GM21576 (cell line): ENCODE measurements around the gene ESD.
"Not testable (repeated sequence)": the region's sequence is repeated elsewhere in the genome, so short reads cannot be mapped to it uniquely, and the experiment has no call there.

Experiments
- ATAC-seq: cut with Tn5 transposase; IDR thresholded peaks from one replicate; pipeline ENCODE4 v1.9.1; 2021; ENCODE audit warnings: mild to moderate bottlenecking, moderate library complexity; ENCODE audit not compliant: unreplicated experiment

The ESD gene

GRCh38 chr13:46795321-46795720 is 1.6 kb downstream of the ESD start:
- no peak for ATAC-seq

DNA sequence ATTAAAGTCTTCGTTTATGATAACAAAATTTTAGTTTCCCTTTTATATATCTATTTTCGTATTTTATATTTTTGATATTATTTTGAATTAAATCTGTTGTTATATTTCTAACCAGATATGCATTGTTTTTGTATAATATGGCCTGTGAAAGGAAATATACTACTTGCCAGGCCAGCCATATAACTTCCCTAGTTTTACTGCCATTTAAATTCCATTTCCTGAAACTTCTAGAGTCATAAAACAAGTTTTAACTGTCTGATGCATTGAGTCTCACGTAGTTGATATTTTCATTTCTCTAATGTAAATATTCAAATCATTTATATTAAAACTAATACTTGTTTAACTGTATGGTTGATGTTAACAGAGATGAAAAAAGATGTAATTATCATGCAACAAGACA is 13.5 kb downstream of the ESD start:
- ATAC-seq = no peak

- ATAC-seq = no peak
These were observed 14.3 kb downstream of the ESD start for GRCh38 chr13:46782691-46783090.

DNA sequence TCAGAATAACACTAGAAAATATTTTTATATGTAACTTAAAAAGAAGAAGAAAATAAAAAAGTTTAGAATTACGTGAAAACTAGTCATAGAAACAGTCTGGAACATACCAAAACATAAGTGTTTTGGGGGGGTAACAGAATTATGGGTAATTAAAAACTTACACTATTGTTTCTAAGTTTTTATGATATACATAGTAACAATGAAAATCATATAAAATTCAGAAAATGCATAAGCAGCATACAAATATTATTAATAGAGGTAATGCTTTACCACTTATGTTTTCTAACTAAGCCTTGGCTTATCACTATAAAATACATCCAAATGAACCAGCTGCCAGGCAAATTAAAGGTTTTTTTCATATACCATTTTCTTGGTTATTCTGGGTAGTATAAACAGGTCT is 14.9 kb downstream of the ESD start:
- ATAC-seq = no peak

GRCh38 chr13:46778890-46779289 is 18.1 kb downstream of the ESD start:
- ATAC-seq = no peak

- no peak for ATAC-seq
These were observed 18.9 kb downstream of the ESD start for GRCh38 chr13:46778095-46778494.

DNA sequence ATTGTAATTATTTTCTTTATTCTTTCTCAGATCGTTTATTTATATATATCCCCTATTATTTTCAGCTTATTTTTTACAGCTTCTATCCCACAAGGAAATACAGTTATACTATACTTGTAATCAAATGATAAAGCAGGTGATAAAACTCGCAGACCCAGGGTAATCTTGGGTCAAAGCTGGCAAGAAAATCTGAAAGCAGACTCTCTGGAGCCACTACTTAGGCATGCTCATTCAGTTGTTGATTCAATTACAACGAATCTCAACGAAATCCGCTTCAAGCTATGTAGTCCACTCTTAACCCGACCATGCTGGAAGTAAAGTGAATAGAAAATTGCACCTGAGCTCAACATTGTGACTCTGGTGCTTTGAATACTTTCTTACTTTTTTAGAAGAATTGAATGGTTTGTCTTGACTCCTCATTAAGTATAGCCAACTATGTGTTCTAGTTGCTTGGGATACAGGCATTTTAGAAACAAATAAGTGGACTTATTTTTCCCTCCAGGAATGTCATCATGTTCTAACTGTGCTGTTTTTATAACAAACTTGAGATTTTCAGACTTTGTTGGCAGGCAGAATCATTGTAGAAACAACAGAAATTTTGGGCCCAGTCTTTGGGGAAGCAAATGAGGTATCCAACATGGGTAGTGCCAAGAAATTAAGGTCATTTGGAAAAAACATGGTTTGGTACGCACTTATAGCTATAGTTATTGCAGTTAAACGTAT is 21.4 kb downstream of the ESD start:
- ATAC-seq = no peak

- no peak for ATAC-seq
These were observed 23.4 kb downstream of the ESD start for GRCh38 chr13:46773541-46773940.

- ATAC-seq = no peak
These were observed 25.3 kb downstream of the ESD start for GRCh38 chr13:46771693-46772092.

DNA sequence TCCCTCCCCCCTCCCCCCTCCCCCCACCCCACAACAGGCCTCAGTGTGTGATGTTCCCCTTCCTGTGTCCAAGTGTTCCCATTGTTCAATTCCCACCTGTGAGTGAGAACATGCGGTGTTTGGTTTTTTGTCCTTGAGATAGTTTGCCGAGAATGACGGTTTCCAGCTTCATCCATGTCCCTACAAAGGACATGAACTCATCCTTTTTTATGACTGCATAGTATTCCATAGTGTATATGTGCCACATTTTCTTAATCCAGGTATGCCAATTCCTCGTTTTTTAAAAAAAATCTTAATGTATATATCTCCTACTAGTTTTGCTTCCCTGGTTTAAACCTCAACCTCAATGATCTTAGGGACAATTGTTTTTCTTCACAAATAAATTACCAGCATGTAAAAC is 27.0 kb downstream of the ESD start:
- ATAC-seq = not testable (repeated sequence)

DNA sequence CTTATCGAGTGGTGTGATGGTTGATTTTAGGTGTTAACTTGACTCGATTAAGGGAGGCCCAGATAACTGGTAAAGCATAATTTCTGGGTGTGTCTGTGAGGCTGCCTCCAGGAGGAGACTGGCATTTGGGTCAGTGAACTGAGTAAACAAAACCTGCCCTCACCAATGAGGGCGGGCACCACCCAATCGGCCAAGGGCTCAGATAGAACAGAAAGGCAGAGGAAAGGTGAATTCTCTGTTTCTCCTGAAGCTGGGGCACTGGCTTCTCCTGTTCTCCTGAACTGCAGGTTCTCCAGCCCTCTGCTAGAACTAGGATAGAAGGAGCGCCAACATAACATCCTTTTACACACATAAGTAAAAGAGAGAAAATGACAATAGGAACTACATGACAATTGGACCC is 35.1 kb downstream of the ESD start:
- no peak for ATAC-seq

- no peak for ATAC-seq
These were observed 35.8 kb downstream of the ESD start for GRCh38 chr13:46761174-46761573.

GRCh38 chr13:46759846-46760245 is 37.1 kb downstream of the ESD start:
- ATAC-seq = no peak

DNA sequence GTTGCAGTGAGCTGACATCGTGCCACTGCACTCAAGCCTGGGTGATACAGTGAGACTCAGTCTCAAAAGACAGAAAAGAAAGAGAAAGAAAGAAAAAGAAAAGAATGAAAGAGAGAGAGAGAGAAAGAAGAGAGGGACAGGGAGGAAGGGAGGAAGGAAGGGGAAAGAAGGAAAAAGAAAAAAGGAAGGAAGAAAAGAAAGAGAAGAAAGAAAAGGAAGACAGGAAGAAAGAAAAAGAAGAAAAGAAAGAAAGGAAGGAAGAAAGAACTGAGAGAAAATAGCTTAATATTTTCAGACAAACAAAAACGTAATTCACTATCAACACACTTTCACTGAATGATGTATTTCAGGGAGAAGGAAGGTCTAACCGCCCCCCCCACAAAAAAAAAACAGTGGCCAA is 39.3 kb downstream of the ESD start:
- no peak for ATAC-seq

DNA sequence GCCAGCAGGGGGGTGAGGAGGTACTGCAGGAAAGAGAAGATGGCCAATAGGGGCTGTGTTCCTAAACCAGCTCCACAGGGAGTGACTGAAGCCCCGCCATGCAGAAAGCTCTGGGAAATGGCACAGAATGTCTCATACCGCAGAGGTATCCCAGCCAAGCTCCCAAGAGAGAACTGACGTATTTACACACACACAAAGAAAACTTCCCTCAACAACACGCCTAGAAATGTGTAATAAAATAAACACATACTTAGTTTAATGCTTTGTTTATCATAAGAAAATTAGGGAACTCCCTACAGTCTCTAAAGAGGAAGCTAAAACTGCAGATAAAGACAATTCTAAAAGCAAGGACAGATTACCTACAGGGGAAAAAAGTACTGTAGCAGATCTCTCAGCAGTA is 40.0 kb downstream of the ESD start:
- no peak for ATAC-seq

- not testable (repeated sequence) for ATAC-seq
These were observed 41.5 kb downstream of the ESD start for GRCh38 chr13:46755508-46755907.

- no peak for ATAC-seq
These were observed 42.1 kb downstream of the ESD start for GRCh38 chr13:46754812-46755211.

DNA sequence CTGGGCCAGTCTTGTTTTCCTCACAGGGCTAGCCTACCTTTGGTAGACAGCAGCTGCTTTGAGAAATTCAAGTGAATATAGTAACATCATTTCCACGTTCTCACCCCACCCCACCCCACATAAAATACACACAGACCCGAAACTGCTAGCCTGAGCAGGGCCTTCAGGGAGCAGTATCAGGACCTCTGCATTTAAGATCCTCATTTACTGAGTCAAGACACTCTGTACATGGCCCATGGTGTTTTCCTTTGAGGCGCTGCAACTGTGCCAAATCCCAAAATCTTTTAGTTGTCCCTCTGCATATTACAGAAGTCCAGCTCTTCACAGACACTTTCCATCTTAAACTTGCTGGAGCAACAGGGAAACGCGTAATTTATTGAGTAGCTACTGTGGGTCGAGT is 43.0 kb downstream of the ESD start:
- ATAC-seq = no peak

DNA sequence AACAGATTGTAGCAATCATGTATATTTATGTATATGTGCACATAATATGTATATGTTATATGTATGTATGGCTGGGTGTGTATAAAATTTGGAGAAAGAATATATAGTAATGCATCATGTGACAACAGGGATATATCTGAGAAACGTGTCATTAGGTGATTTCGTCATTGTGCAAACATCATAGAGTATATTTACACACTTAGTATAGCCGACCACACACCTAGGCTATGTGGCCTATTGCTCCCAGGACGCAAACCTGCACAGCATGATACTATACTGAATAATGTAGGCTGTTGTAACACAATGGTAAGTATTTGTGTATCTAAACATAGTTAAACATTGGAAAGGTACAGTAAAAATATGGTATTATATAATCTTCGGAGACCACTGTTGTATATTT is 43.8 kb downstream of the ESD start:
- ATAC-seq = no peak

GRCh38 chr13:46751811-46752635 is 44.9 kb downstream of the ESD start:
- ATAC-seq = peak; percentile 64

DNA sequence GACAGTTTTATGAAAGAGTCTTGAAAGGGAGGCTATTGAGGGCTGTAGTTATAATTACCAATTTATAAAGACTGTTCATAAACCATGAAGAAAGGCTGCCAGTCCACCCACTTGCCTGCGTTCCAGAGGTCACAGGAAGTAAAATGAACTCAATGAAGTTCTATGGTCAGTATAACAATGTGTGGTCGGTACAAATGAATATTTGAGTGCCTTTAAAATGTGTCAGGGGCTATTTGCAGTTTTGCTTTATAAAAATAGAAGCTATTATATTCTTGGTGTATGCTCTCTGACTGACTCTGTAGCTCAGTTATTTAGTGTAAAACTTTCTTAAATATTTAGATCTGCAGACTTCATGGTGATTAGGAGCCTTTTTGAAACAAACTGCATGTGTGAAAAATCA is 47.0 kb downstream of the ESD start:
- no peak for ATAC-seq

- ATAC-seq = no peak
These were observed 48.7 kb downstream of the ESD start for GRCh38 chr13:46748300-46748699.
